Lung (tissue), 12 donors: ENCODE measurements around the gene F2. TPM values are rescaled to one million over a fixed set of nuclear protein-coding genes. Genes with fewer than 3 reads are reported as not detected.

Source experiments
- ATAC-seq: fragments of 200-7000 bp; cut with Tn5 transposase; one replicate; pipeline ENCODE4 v1.9.1; 2020; ENCODE audit warnings: moderate number of reproducible peaks; ENCODE audit not compliant: insufficient read depth, low FRiP score
- DNase-seq, 3 donors: peaks; one replicate each; pipeline ENCODE4 v3.0.0-alpha.2; 2013 to 2017
- H3K27ac ChIP-seq, 2 donors: one replicate each; pipeline ENCODE4 v1.5.1; 2013; ENCODE audit warnings: mild to moderate bottlenecking in 2 of 2, moderate library complexity in 2 of 2, control low read depth in 1 of 2, inconsistent platforms in 1 of 2, low read depth in 1 of 2, low read length in 1 of 2
- H3K27me3 ChIP-seq, 3 donors: one replicate each; pipeline ENCODE4 v1.5.1; 2013; ENCODE audit warnings: low read length in 2 of 3; ENCODE audit not compliant: control insufficient read depth in 3 of 3, insufficient read depth in 3 of 3
- H3K36me3 ChIP-seq, 4 donors: one replicate each; pipeline ENCODE4 v1.5.1; 2013; ENCODE audit warnings: low read length in 4 of 4, mild to moderate bottlenecking in 1 of 4, moderate library complexity in 1 of 4; ENCODE audit not compliant: control insufficient read depth in 4 of 4, insufficient read depth in 4 of 4
- H3K4me1 ChIP-seq, 5 donors: one replicate each; pipeline ENCODE4 v1.5.1; 2013; ENCODE audit warnings: low read length in 5 of 5, mild to moderate bottlenecking in 2 of 5, moderate library complexity in 1 of 5; ENCODE audit not compliant: control insufficient read depth in 5 of 5, insufficient read depth in 5 of 5
- H3K4me3 ChIP-seq: one replicate; pipeline ENCODE4 v1.5.1; 2013; ENCODE audit warnings: mild to moderate bottlenecking, control low read depth, moderate library complexity
- H3K9ac ChIP-seq, 2 donors: one replicate each; pipeline ENCODE4 v1.5.1; 2013; ENCODE audit warnings: low read length in 2 of 2, control low read depth in 1 of 2; ENCODE audit not compliant: insufficient read depth in 1 of 2
- H3K9me3 ChIP-seq, 4 donors: one replicate each; pipeline ENCODE4 v1.5.1; 2013; ENCODE audit warnings: low read length in 3 of 4, mild to moderate bottlenecking in 1 of 4, moderate library complexity in 1 of 4; ENCODE audit not compliant: control insufficient read depth in 4 of 4, insufficient read depth in 3 of 4
- WGBS, 2 donors: extraction: QIAGEN DNeasy Blood & Tissue Kit; methylation state at CpG; one replicate each; pipeline ENCODE4 v1.1.7; 2013; 5-methylcytosine and 5-hydroxymethylcytosine counted together
- polyA plus RNA-seq, 2 donors: library from polyadenylated mRNA; stranded (reverse); fragments of 200-250 nt; gene quantifications; one replicate each; pipeline ENCODE4 v1.2.1, GENCODE V29; 2013
- total RNA-seq, 2 donors: library from RNA; depleted of rRNA in 1 of 2; stranded (reverse); fragments of >200 nt in 1 of 2; gene quantifications; one replicate each; pipeline ENCODE4 v1.2.1, GENCODE V29; 2014 to 2021
- TF ChIP-seq, protein P1 (sequence below): IDR thresholded peaks from 2 replicates; pipeline ENCODE4 v1.5.1; 2012; ENCODE audit warnings: mild to moderate bottlenecking; ENCODE audit errors: control extremely low read depth, extremely low read depth
- donor health status: control.
- donor health status: control.
- donor health status: Bipolar disorder and iron deficiency.
- donor health status: healthy.
- donor health status: DM: yes; HTN: yes; CAD: no.

F2 gene
- total and polyA plus RNA-seq, 4 donors: 0.01 to 0.40 (median 0.26) TPM; not detected in 1

DNA sequence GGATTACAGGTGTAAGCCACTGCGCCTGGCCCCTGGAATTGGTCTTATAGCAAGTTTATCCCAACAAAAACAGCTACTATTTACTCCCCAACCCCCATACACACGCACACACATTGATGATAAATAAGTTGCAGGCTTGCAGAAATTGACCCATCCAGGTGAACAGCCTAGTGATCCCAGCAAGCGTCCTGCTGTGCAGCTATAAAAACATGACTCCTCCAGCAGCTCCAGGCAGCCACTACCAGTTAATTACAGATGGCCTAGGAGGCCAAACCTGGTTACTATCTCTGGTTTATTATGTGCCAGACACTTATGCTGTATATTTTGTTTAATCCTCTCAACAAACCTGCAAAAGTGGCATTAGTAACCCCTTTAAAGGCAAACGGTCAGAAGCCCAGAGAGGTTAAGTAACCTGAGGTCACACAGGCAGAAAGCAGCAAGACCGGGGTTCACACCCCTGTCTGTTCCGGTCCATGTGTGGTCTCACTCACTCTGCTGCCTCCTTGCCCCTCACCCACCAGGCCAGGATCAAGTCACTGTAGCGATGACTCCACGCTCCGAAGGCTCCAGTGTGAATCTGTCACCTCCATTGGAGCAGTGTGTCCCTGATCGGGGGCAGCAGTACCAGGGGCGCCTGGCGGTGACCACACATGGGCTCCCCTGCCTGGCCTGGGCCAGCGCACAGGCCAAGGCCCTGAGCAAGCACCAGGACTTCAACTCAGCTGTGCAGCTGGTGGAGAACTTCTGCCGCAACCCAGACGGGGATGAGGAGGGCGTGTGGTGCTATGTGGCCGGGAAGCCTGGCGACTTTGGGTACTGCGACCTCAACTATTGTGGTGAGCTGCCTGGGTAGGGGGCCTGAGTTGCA, 6.6 kb downstream of the F2 start:
- H3K4me1 ChIP-seq: no peaks in the 10 kb centered on the region
- H3K27ac ChIP-seq: no peak overlapping the region
- no peak overlapping the region for H3K4me3 ChIP-seq
- no peak for DNase-seq
- no peaks in the 10 kb centered on the region for H3K27me3 ChIP-seq
- H3K9ac ChIP-seq: no peak overlapping the region
- no peak for ATAC-seq
- H3K36me3 ChIP-seq: no peaks in the 10 kb centered on the region
- H3K9me3 ChIP-seq: no peaks in the 10 kb centered on the region
- TF ChIP-seq, protein P1, sequence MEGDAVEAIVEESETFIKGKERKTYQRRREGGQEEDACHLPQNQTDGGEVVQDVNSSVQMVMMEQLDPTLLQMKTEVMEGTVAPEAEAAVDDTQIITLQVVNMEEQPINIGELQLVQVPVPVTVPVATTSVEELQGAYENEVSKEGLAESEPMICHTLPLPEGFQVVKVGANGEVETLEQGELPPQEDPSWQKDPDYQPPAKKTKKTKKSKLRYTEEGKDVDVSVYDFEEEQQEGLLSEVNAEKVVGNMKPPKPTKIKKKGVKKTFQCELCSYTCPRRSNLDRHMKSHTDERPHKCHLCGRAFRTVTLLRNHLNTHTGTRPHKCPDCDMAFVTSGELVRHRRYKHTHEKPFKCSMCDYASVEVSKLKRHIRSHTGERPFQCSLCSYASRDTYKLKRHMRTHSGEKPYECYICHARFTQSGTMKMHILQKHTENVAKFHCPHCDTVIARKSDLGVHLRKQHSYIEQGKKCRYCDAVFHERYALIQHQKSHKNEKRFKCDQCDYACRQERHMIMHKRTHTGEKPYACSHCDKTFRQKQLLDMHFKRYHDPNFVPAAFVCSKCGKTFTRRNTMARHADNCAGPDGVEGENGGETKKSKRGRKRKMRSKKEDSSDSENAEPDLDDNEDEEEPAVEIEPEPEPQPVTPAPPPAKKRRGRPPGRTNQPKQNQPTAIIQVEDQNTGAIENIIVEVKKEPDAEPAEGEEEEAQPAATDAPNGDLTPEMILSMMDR: no peak
- WGBS, 2 donors: 90 to 95% methylated on average over 19 of the region's 19 CpGs

DNA sequence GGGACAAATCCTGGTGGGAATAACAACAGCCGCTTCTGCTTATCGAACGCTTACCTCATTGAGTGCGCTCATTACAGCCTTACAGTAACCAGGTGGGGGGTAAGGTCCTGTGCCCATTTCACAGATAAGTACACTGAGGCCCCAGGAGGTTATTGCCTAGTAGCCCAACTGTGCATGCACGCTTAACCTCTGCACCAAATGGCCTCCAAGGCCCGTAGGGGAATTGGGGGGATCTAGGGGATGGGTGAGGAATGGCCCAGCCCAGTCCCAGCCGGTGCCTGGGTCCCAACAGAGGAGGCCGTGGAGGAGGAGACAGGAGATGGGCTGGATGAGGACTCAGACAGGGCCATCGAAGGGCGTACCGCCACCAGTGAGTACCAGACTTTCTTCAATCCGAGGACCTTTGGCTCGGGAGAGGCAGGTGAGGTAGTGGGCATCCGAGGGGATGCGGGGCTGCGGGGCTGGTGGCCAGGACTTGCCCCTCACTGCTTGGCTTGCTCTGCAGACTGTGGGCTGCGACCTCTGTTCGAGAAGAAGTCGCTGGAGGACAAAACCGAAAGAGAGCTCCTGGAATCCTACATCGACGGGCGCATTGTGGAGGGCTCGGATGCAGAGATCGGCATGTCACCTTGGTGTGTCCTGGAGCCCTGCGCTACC, 7.3 kb downstream of the F2 start:
- no peaks in the 10 kb centered on the region for H3K9me3 ChIP-seq
- TF ChIP-seq, protein P1: no peak
- no peak overlapping the region for H3K4me3 ChIP-seq
- no peak for DNase-seq
- H3K27ac ChIP-seq: no peak overlapping the region
- no peaks in the 10 kb centered on the region for H3K36me3 ChIP-seq
- ATAC-seq: no peak
- 93 to 95% methylated on average over 26 of the region's 26 CpGs for WGBS, 2 donors
- H3K4me1 ChIP-seq: no peaks in the 10 kb centered on the region
- no peak overlapping the region for H3K9ac ChIP-seq
- no peaks in the 10 kb centered on the region for H3K27me3 ChIP-seq

DNA sequence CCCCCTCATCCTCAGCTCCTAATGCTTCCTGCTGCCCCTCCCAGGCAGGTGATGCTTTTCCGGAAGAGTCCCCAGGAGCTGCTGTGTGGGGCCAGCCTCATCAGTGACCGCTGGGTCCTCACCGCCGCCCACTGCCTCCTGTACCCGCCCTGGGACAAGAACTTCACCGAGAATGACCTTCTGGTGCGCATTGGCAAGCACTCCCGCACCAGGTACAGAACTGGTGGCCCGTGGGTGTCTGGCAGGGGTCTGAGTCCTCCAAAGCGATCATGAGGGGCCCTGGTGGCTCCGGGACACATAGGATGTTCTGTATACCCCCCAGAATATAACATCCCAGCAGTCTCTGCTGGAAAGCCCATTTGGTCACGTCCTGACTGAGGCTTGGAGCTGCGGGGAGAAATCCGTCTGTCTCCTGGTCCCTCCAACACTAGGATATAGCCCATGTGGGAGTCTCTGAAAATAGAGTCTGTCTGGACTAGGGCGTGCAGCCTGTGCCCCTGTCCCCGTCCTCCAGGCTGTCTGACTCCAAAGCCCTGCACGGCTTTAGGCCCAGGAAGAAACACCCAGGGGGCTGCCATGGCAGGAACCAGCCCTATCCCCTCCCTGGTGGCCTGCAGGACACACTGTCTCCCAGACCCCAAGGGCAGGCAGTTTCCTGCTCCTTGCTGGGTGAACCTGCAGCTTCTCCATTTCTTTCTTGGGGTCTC, 9.1 kb downstream of the F2 start:
- H3K4me3 ChIP-seq: no peak overlapping the region
- WGBS, 2 donors: 89 to 94% methylated on average over 17 of the region's 17 CpGs
- no peaks in the 10 kb centered on the region for H3K4me1 ChIP-seq
- ATAC-seq (no peak), DNase-seq (no peak)
- H3K9me3 ChIP-seq: no peaks in the 10 kb centered on the region
- H3K27ac ChIP-seq: no peak overlapping the region
- TF ChIP-seq, protein P1: no peak
- H3K27me3 ChIP-seq: no peaks in the 10 kb centered on the region
- H3K36me3 ChIP-seq: no peaks in the 10 kb centered on the region
- no peak overlapping the region for H3K9ac ChIP-seq
